Measurements from ENCODE around the gene SHROOM4. TPM values are rescaled to one million over a fixed set of nuclear protein-coding genes. Genes with fewer than 3 reads are reported as not detected.

The SHROOM4 gene
- total RNA-seq, 1 donor from 2014 or later = 2.5 TPM

GRCh38 chrX:50725310-50725709 lies 88.7 kb downstream of the SHROOM4 start:
- no peak for DNase-seq (ENCODE audit: extremely low spot score, unreplicated experiment)
- H3K27me3 Mint-ChIP-seq (ENCODE audit: unreplicated experiment) = no peaks in the 10 kb centered on the region
- peaks cover 27% of the 10 kb centered on the region for H3K4me1 Mint-ChIP-seq (ENCODE audit: unreplicated experiment)
- H3K9me3 Mint-ChIP-seq (ENCODE audit: unreplicated experiment) = no peaks in the 10 kb centered on the region
- H3K36me3 Mint-ChIP-seq (ENCODE audit: unreplicated experiment) = no peaks in the 10 kb centered on the region
- no peak overlapping the region for H3K4me3 Mint-ChIP-seq (ENCODE audit: unreplicated experiment)
- H3K27ac Mint-ChIP-seq (ENCODE audit: unreplicated experiment) = no peak overlapping the region
- no peak for TF ChIP-seq CTCF (IDR thresholded peaks at IDR 0.05)

- Mint-ChIP-seq H3K36me3 (ENCODE audit: unreplicated experiment) (no peaks in the 10 kb centered on the region), H3K4me3 (ENCODE audit: unreplicated experiment) (no peak overlapping the region), H3K9me3 (ENCODE audit: unreplicated experiment) (peaks cover 1% of the 10 kb centered on the region), H3K27ac (ENCODE audit: unreplicated experiment) (peak overlapping the region; percentile 7), H3K4me1 (ENCODE audit: unreplicated experiment) (peaks cover 46% of the 10 kb centered on the region), H3K27me3 (ENCODE audit: unreplicated experiment) (no peaks in the 10 kb centered on the region)
- DNase-seq (ENCODE audit: extremely low spot score, unreplicated experiment) = no peak
- no peak for TF ChIP-seq CTCF (IDR thresholded peaks at IDR 0.05)
Observed at GRCh38 chrX:50723006-50723405, 91.0 kb downstream of the SHROOM4 start.

GRCh38 chrX:50721764-50722521 lies 92.1 kb downstream of the SHROOM4 start:
- no peaks in the 10 kb centered on the region for H3K27me3 Mint-ChIP-seq (ENCODE audit: unreplicated experiment)
- H3K4me3 Mint-ChIP-seq (ENCODE audit: unreplicated experiment) = no peak overlapping the region
- H3K36me3 Mint-ChIP-seq (ENCODE audit: unreplicated experiment) = no peaks in the 10 kb centered on the region
- H3K27ac Mint-ChIP-seq (ENCODE audit: unreplicated experiment) = peak overlapping the region; percentile 3
- H3K4me1 Mint-ChIP-seq (ENCODE audit: unreplicated experiment) = peaks cover 46% of the 10 kb centered on the region
- peaks cover 6% of the 10 kb centered on the region for H3K9me3 Mint-ChIP-seq (ENCODE audit: unreplicated experiment)
- no peak for TF ChIP-seq CTCF (IDR thresholded peaks at IDR 0.05)
- no peak for DNase-seq (ENCODE audit: extremely low spot score, unreplicated experiment)

- no peak for TF ChIP-seq CTCF (IDR thresholded peaks at IDR 0.05)
- Mint-ChIP-seq H3K27ac (ENCODE audit: unreplicated experiment) (peak overlapping the region; percentile 11), H3K4me1 (ENCODE audit: unreplicated experiment) (peaks cover 49% of the 10 kb centered on the region), H3K4me3 (ENCODE audit: unreplicated experiment) (no peak overlapping the region), H3K36me3 (ENCODE audit: unreplicated experiment) (no peaks in the 10 kb centered on the region), H3K9me3 (ENCODE audit: unreplicated experiment) (peaks cover 6% of the 10 kb centered on the region), H3K27me3 (ENCODE audit: unreplicated experiment) (no peaks in the 10 kb centered on the region)
- no peak for DNase-seq (ENCODE audit: extremely low spot score, unreplicated experiment)
Observed at GRCh38 chrX:50719614-50720013, 94.4 kb downstream of the SHROOM4 start.

GRCh38 chrX:50718776-50719175 lies 95.2 kb downstream of the SHROOM4 start:
- H3K27me3 Mint-ChIP-seq (ENCODE audit: unreplicated experiment) = no peaks in the 10 kb centered on the region
- peaks cover 6% of the 10 kb centered on the region for H3K9me3 Mint-ChIP-seq (ENCODE audit: unreplicated experiment)
- H3K4me3 Mint-ChIP-seq (ENCODE audit: unreplicated experiment) = no peak overlapping the region
- DNase-seq (ENCODE audit: extremely low spot score, unreplicated experiment) = no peak
- no peaks in the 10 kb centered on the region for H3K36me3 Mint-ChIP-seq (ENCODE audit: unreplicated experiment)
- peak overlapping the region; percentile 53 for H3K27ac Mint-ChIP-seq (ENCODE audit: unreplicated experiment)
- H3K4me1 Mint-ChIP-seq (ENCODE audit: unreplicated experiment) = peaks cover 46% of the 10 kb centered on the region
- TF ChIP-seq CTCF (IDR thresholded peaks at IDR 0.05) = no peak

Measured in osteocyte (in vitro differentiated cells).